Germinal center (tissue), 1 donor: ENCODE data around the gene ZBED1.
"Not testable (repeated sequence)": the region's sequence is repeated elsewhere in the genome, so short reads cannot be mapped to it uniquely, and the experiment has no call there.

Experiments
- DNase-seq: peaks from one replicate; pipeline ENCODE4 v3.0.0; 2012; ENCODE audit warnings: mixed read lengths, low spot score

Gene ZBED1

DNA sequence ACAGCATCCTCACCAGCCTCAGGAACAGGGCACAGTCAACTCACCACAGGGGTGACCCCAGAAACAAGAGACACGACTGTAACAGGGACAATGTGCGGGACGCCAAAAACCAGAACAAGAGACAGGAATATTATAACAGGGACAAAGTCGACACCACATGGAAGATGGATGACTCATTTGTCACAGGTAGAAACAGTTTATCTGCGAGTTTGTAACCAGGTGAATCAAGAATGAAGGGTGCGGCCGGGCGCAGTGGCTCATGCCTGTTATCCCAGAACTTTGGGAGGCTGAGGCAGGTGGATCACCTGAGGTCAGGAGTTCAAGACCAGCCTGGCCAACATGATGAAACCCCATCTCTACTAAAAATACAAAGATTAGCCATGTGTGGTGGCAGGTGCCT, 44.7 kb downstream of the ZBED1 start:
- DNase-seq, result not testable (repeated sequence)

DNA sequence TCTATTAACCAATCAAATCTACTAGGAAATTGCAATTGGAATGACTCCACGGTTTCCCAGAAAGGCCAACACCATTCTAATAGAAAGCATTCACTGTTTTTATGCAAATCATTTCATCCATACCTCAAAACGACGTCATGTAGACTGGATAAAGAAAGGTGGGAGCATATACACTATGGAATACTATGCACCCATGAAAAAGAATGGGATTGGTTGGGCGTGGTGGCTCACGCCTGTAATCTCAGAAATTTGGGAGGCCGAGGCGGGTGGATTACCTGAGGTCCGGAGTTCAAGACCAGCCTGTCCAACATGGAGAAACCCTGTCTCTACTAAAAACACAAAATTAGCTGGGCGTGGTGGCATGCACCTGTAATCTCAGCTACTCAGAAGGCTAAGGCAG, 46.2 kb downstream of the ZBED1 start:
- DNase-seq, result not testable (repeated sequence)

DNA sequence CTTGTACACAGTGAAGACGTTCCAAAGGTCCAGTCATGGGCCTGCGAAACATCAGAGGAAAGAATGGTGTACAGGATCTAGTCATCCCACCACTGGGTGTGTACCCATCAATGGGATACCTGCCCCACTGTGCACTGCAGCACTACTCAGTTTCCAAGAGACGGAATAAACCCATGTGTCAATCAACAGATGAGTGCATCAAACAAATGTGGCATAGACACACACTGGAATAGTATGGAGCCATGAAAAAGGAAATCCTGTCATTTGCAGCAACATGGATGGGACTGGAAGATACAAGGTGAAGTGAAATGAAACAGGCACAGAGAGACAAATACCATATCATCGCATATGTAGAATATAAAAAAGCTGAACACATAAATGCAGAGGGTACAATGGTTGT, 48.0 kb downstream of the ZBED1 start:
- DNase-seq, result no peak

DNA sequence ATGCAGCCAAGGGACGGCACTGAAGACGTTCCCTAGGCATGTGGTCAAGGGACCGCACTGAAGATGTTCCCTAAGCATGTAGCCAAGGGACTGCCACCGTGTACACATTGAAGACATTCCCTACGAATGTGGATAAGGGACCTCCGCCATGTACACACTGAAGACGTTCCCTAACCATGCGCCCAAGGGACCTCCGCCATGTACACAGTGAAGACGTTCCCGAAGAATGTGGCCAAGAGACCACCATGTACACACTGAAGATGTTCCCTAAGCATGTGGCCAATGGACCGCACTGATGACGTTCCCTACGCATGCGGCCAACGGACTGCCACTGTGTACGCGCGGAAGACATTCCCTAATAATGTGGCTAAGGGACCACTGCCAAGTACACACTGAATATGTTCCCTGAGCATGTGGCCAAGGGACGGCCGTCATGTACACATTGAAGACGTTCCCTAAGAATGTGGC, 48.4 kb downstream of the ZBED1 start:
- DNase-seq, result no peak

DNA sequence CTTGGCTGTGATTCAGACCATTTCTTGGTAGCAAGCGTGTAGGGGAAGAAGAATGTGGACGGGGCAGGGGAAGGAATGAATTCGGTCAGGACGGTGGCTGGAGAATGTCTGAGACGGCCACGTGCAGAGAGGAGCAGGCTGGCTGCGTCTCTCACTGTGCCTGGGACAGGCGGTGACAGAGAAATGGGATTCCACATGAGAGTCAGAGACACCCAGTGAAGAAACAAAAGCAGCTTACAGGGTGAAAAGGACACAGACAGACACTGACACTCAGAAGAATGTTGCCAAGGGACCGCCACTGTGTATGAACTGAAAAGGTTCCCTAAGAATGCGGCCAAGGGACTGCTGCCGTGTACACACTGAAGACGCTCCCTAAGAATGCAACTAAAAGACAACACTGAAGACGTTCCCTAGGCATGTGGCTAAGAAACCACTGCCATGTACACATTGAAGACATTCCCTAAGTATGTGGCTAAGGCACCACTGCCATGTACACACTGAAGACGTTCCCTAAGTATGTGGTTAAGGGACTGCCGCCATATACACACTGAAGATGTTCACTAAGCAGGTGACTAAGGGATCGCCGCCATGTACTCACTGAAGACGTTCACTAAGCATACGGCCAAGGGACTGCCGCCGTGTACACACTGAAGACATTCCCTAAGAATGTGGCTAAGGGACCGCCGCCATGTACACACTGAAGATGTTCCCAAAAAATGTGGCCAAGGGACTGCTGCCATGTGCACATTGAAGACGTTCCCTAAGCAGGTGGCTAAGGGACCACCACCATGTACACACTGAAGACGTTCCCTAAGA, 49.1 kb downstream of the ZBED1 start:
- DNase-seq, result no peak

DNA sequence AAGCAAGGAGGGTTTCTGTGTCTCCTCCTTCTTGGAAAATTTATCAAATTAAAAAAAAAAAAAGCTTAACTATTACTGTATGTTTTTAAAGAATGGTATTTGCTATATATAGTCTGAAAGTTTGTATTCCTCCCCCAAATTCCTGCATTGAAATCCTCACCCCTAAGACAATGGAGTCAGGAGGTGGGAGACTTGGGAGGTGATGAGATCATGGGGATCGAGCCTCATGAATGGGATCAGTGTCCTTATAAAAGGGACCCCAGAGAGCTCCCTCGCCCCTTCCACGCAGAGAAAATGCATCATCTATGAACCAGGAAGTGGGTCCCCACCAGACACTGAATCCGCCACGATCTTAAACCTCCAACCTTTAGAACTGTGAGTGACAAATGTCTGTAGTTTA, 50.1 kb downstream of the ZBED1 start:
- DNase-seq, result no peak

DNA sequence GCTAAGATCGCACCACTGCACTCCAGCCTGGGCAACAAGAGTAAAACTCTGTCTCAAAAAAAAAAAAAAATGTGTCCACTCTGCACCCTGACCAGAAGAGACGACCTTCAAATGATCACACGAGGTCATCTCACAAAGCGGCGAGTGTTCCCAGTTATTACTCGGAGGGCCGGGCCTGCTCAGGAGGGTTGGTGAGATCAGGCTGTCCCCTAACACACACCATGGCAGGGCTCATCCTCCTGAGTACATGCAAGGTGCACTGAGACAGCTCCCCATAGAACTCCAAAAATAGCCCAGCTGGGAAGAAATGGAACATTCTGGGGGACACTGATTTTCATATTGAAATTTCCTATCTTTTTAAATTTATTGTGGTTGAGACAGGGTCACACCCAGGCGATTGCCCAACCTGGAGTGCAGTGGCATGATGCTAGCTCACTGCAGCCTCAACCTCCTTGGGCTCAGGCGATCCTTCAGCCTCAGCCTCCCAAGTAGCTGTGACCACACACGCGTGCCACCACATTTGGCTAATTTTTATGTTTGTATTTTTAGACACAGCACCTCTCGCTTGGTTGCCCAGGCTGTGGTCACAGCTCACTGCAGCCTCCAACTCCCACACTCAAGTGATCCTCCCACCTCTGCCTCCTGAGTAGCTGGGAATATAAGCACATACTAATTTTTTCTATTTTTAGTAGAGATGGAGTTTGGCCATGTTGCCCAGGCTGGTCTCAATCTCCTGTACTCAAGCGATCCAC, 51.5 kb downstream of the ZBED1 start:
- DNase-seq, result no peak

DNA sequence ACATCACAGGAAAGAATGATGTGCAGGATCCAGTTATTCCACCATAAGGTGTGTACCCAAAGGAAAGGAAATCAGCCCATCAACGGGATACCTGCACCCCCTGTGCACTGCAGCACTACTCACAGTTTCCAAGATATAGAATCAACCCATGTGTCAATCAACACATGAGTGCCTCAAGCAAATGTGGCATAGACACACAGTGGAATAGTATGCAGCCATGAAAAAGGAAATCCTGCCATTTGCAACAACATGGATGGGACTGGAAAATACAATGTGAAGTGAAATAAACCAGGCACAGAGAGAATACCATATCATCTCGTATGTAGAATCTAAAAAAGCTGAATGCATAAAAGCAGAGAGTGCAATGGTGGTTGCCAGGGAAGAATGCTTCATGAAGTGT, 53.3 kb downstream of the ZBED1 start:
- no peak for DNase-seq

DNA sequence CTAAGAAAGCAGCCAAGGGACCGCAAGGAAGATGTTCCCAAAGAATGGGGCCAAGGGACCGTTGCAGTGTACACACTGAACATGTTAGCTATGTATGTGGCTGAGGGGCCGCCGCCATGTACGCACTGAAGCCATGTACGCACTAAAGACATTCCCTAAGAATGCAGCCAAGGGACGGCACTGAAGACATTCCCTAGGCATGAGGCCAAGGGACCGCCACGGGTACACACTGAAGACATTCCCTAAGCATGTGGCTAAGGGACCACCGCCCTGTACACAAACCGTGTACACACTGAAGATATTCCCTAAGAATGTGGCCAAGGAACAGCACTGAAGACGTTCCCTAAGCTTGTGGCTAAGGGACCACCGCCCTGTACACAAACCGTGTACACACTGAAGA, 54.0 kb downstream of the ZBED1 start:
- no peak for DNase-seq

DNA sequence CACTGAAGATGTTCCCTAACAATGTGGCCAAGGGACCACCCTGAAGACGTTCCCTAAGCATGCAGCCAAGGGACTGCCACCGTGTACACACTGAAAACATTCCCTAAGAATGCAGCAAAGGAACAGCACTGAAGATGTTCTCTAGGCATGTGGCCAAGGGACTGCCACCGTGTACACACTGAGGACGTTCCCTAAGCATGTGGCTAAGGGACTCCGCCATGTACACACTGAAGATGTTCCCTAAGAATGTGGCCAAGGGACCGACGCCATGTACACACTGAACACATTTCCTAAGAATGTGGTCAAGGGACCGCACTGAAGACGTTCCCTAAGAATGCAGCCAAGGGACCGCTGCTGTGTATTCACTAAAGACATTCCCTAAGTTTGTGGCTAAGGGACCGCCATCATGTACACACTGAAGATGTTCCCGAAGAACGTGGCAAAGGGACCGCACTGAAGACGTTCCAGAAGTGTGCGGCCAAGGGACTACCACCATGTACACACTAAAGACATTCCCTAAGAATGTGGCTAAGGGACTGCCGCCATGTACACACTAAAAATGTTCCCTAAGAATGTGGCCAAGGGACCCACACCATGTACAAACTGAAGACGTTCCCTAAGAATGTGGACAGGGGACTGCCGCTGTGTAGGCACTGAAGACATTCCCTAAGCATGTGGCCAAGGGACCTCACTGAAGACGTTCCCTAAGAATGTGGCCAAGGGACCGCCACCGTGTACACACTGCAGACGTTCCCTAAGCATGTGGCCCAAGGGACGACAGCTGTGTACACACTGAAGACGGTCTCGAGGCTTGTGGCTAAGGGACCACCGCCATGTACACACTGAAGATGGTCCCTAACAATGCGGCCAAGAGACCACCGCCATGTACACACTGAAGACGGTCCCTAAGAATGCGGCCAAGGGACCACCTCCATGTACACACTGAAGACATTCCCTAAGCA, 54.8 kb downstream of the ZBED1 start:
- DNase-seq, result no peak

DNA sequence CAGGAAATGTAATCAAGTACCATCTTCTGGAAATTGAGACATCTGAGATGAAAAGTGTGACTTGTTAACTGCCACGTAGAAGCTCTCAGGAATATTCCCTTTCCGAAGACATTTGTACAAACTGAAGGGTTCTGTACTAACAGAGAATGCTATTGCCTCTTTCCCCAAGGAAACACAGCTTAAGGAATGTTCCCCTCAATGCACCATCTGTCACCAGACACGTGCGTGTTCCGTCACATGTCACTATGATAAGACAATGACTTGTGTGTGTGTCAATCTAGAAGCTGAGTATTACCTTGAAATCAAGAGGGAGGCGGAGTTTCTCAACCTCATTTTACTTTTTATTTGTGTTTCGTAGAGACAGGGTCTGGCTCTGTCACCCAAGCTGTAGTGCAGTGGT, 58.1 kb downstream of the ZBED1 start:
- DNase-seq, result no peak

DNA sequence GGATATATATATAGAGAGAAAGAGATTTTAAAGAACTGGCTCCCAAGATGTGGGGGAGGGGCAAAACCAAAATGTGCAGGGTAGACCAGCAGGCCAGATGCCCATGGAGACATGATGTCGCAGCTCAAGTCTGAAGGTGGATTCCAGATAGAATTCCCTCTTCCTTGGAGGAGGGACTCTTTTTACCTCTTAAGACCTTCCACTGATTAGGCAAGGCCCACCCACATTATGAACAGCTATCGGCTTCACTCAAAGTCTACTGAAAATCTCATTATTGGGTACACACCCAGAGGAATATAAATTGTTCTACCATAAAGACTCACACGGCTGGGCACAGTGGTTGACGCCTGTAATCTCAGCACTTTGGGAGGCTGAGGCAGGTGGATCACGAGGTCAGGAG, 59.3 kb downstream of the ZBED1 start:
- no peak for DNase-seq

DNA sequence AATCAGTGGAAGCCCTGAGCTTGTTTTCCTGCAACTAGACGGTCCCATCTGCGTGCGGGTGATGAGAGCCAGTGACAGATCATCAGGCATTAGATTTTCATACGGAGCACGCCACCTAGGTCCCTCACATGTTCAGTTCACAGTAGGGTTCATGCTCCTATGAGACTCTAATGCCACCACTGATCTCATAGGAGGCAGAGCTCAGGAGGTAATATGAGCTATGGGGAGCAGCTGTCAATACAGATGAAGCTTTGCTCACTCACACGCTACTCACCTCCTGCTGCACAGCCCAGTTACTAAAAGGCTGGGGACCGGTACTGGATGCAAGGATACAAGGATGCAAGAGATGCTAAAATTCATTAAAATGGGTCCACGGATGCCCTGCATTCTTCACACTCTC, 61.2 kb downstream of the ZBED1 start:
- no peak for DNase-seq
